ENCODE results near the gene EFCAB14.
"Not testable (repeated sequence)": the region's sequence is repeated elsewhere in the genome, so short reads cannot be mapped to it uniquely, and the experiment has no call there.

Gene EFCAB14

DNA sequence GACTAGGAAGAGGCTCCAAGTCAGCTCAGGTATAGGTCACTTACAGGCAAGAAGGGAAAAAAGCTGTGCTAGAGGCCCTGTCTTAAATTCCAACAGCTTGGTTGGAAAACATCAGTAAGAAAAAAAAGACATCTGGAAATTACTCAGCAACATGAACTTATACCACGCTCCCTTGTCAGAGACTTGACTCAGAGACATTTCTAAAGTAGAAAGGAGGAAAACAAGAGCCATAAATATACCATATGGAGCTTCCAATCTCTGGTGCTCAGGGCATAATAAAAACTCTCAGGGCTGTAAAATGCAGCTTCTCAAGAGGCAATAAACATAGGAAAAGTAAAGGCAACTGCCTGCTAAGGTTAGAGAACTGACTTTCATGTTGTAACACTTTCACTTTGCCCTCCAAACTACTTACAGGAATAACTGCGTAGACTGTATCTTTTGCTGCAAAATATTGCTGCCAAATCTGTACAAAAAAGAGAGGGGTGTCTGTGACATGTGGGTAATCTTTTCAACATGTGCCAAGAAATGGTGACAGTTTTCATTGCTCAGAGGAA is 65.4 kb downstream of the EFCAB14 start:
- no peak for DNase-seq

- no peak for DNase-seq
Observed at GRCh38 chr1:46652321-46653100, 66.4 kb downstream of the EFCAB14 start.

GRCh38 chr1:46651152-46651551 is 67.8 kb downstream of the EFCAB14 start:
- not testable (repeated sequence) for DNase-seq

DNA sequence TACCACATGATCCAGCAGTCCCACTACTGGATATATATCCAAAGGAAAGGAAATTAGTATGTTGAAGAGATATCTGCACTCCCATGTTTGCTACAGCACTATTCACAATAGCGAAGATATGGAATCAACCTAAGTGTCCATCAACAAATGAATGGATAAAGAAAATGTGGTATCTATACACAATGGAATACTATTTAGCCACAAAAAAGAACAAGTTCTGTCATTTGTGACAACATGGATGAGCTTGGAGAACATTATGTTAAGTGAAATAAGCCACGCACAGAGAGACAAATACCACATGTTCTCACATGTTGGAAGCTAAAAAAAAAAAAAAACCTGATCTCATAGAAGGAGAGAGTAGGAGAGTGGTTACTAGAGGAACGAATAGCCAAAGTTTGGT is 68.4 kb downstream of the EFCAB14 start:
- no peak for DNase-seq

DNA sequence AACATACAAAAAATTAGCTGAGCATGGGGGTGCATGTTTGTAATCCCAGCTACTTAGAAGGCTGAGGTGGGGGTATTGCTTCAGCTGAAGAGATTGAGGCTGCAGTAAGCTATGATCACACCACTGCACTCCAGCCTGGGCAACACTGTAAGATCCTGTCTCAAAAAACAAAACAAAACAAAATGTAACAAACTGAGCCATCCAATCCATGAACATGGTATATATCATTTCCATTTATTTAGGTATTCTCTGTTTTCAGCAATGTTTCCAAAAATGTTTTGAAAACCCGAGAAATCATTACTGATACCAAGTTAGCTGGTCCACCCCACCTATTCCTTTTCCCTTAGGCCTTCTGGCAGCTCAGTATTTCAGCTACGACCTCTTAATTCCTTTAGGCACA is 69.2 kb downstream of the EFCAB14 start:
- DNase-seq, result no peak

DNA sequence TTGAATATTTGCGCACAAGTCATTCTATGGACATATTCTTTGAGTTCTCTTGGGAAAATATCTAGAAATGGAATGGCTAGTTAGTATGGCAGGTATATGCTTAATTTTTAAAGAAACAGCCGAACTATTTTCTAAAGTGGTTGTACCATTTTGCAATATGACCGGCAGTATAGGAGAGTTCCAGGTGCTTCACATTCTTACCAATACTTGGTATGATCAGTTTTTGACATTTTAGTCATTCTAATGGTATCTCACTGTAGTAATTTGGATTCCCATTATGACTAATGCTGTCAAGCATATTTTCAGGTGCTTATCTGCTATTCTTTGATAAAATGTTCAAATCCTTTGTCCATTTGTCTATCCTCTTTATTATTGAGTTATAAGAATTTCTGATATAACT is 71.3 kb downstream of the EFCAB14 start:
- DNase-seq, result no peak

DNA sequence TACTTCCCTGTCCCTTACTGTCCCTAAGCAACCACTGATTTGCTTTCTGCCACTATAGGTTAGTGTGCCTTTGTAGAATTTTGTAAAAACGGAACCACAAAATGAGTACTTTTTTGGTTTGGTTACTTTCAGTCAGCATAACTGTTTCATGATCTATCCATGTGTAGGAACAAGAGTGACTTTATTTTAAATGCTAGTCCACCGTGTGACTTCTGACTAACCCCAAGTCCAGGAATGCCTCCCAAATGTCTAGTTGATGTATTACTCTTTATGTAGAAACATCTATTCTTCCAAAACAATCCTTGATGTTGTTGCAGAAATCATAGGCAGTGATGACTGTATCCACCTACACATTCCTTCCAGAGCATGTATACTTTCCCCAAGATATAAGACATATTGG is 72.1 kb downstream of the EFCAB14 start:
- DNase-seq, result peak in 3 of 4 experiments; percentile 6 to 36 (median 28)

DNA sequence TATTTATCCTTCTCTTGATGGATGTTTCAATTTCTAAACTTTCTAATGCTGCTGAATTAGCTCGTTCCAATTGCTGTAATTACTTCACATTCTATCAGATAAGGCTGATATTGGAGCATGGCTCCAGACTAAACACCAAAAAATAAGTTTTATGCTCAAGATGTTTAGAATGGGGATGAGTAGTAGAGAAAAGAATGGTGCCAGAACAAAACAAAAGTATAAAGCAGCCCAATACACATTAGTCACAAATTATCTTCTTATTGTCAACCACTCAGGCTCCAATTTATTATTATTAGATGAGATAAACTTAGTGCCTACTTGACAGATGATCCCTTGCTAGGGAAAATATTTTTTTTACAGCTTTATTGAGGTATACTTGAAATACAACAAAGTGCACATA is 72.6 kb downstream of the EFCAB14 start:
- DNase-seq, result no peak

GRCh38 chr1:46645815-46646214 is 73.1 kb downstream of the EFCAB14 start:
- no peak for DNase-seq

GRCh38 chr1:46643368-46643775 is 75.5 kb downstream of the EFCAB14 start:
- DNase-seq, result no peak

GRCh38 chr1:46642115-46642680 is 76.7 kb downstream of the EFCAB14 start:
- DNase-seq, result peak in 2 of 4 experiments; percentile 13 to 46

- no peak for DNase-seq
Observed at GRCh38 chr1:46639547-46639946, 79.4 kb downstream of the EFCAB14 start.

GRCh38 chr1:46638921-46639320 is 80.0 kb downstream of the EFCAB14 start:
- DNase-seq, result no peak

DNA sequence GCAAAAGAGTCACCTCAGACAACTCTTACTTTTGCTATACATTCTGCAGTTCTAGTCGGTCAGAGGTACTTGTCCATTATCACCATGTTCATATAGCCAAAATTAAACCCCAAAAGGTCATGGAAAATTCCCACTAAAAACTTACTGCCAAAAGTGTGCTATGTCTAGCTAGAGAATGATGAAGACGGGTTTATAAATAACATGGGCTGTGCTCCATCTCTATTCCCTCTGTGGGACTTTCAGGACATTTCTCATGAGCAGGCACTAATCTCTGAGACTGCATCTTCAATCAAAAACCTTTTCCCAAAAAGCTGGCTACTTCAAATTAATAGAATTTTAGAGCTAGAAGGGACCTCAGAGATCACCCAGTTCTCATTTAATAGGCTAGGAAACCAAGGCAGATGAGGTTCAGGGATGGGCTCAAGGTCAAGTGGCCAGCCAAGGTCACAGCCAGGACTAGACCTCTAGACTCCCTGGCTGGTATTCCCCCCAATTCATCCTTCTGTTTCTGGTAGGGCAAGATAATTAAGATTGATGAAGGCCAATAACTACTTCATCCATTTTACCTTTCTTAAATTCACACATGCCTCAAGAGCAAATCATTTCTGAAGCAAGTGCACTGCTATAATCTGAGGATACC is 81.3 kb downstream of the EFCAB14 start:
- DNase-seq, result no peak

- DNase-seq, result no peak
Observed at GRCh38 chr1:46635205-46635604, 83.7 kb downstream of the EFCAB14 start.

GRCh38 chr1:46630719-46631118 is 88.2 kb downstream of the EFCAB14 start:
- no peak for DNase-seq
